ENCODE results near the gene PCNX3. TPM values are rescaled to one million over a fixed set of nuclear protein-coding genes. Genes with fewer than 3 reads are reported as not detected.

PCNX3 gene
- total and polyA plus RNA-seq, 10 of the 15 experiments (the other 5 are each of a cell fraction or from before 2014, with no cell fraction given) = 0.03 to 46.6 (median 8.4) TPM

DNA sequence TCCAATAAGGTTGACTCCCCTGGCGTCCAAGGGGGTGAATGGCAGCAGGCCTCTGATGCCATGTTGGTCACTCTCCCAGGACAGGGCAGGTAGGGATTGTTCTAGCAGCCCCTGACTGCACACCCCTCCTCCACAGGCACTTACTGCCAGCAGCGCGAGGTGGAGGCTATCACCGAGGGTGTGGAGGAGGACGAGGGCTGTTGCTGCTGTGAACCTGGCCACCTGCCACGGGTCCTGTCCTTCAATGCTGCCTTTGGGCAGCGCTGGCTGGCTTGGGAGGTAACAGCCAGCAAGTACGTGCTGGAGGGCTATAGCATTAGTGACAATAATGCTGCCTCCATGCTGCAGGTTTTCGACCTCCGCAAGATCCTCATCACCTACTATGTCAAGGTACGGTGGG, 14.6 kb downstream of the PCNX3 start:
- Histone ChIP-seq H3K79me2 (ENCODE audit: control insufficient read depth, insufficient read depth, low read length) (no peaks in the 10 kb centered on the region), H3K4me2 (ENCODE audit: control insufficient read depth, insufficient read depth) (no peak overlapping the region), H2AFZ (ENCODE audit: control insufficient read depth, low read depth, low read length) (no peak overlapping the region), H3K27ac (ENCODE audit: control insufficient read depth, insufficient read depth) (no peak overlapping the region), H3K4me1 (ENCODE audit: control insufficient read depth, insufficient read depth, low read length) (no peaks in the 10 kb centered on the region), H3K9me3 (replicated peaks; ENCODE audit: control insufficient read depth, insufficient read depth, low read length) (no peaks in the 10 kb centered on the region), H3K27me3 (replicated peaks in 1 of 2; ENCODE audit: control insufficient read depth in 2 of 2, insufficient read depth in 2 of 2, low read length in 1 of 2) (no peaks in the 10 kb centered on the region), H3K4me3 (no peak overlapping the region), H4K20me1 (ENCODE audit: control insufficient read depth, insufficient read depth) (no peaks in the 10 kb centered on the region), H3K9ac (ENCODE audit: control insufficient read depth, insufficient read depth, low read length) (no peak overlapping the region), H3K36me3 (ENCODE audit: control insufficient read depth in 2 of 2, insufficient read depth in 2 of 2, low read length in 1 of 2) (peaks cover 33 to 45% of the 10 kb centered on the region in 2 experiments)
- SMC1A ChIA-PET (ENCODE audit: uncharacterized antibody, unreplicated experiment) = no interaction called here
- ATAC-seq (no peak), FAIRE-seq (no peak), DNase-seq (ENCODE audit: low read depth, low spot score) (no peak)
- CTCF ChIA-PET = no interaction called here
- in situ Hi-C loops (cut with MboI) = no loop called here
- RAD21 ChIA-PET (ENCODE audit: unreplicated experiment) = no interaction called here
- intact Hi-C loops (cut with micrococcal nuclease; ENCODE audit: unreplicated experiment) = no loop called here
- BruUV-seq (replicated peaks) = no TSS peak
- POLR2A ChIA-PET = no interaction called here
- TF ChIP-seq, protein P1, sequence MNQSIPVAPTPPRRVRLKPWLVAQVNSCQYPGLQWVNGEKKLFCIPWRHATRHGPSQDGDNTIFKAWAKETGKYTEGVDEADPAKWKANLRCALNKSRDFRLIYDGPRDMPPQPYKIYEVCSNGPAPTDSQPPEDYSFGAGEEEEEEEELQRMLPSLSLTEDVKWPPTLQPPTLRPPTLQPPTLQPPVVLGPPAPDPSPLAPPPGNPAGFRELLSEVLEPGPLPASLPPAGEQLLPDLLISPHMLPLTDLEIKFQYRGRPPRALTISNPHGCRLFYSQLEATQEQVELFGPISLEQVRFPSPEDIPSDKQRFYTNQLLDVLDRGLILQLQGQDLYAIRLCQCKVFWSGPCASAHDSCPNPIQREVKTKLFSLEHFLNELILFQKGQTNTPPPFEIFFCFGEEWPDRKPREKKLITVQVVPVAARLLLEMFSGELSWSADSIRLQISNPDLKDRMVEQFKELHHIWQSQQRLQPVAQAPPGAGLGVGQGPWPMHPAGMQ (IDR thresholded peaks at IDR 0.05; ENCODE audit: borderline replicate concordance) = no peak
- TF ChIP-seq CBX3 (IDR thresholded peaks at IDR 0.05; ENCODE audit: borderline replicate concordance, low read depth) = no peak
- TF ChIP-seq SMAD1 (IDR thresholded peaks at IDR 0.05; ENCODE audit: low read depth, partially characterized antibody) = no peak
- TF ChIP-seq MXI1 (IDR thresholded peaks at IDR 0.05; ENCODE audit: low read depth, low read length) = no peak
- TF ChIP-seq NR2C2 (IDR thresholded peaks at IDR 0.05; ENCODE audit: borderline replicate concordance, control insufficient read depth, insufficient read length, low read depth) = no peak
- TF ChIP-seq ZBTB4 (CRISPR knock-in tag; IDR thresholded peaks at IDR 0.05) = no peak
- 0 out of 2 replicates have a peak, but pooled peaks have one; percentile 42 for TF ChIP-seq POLR2A (IDR thresholded peaks at IDR 0.05; ENCODE audit: low read depth, low read length)
- WGBS (ENCODE audit: insufficient coverage, insufficient replicate concordance, low lambda C conversion rate, missing lambda C conversion rate) = 91% methylated on average over 10 of the region's 11 CpGs
